Thyroid gland (tissue), 4 donors: ENCODE results near the gene PSKH1.

Source experiments
- POLR2A ChIP-seq, 2 donors: fragments of 450-650 bp; IDR thresholded peaks; one replicate each; pipeline ENCODE4 v1.6.1; 2017; ENCODE audit warnings: antibody characterized with exemption in 2 of 2, mild to moderate bottlenecking in 2 of 2, moderate library complexity in 1 of 2
- TF ChIP-seq, protein P1 (sequence below), 6 experiments: fragments of 200-600 bp in 3 of 6; fragments of 450-650 bp in 3 of 6; sonication (generic) in 3 of 6; IDR thresholded peaks; one replicate each; pipeline ENCODE4 v1.5.1; 2016 to 2019; ENCODE audit warnings: antibody characterized with exemption in 6 of 6, mild to moderate bottlenecking in 2 of 6, inconsistent platforms in 1 of 6, moderate library complexity in 1 of 6

DNA sequence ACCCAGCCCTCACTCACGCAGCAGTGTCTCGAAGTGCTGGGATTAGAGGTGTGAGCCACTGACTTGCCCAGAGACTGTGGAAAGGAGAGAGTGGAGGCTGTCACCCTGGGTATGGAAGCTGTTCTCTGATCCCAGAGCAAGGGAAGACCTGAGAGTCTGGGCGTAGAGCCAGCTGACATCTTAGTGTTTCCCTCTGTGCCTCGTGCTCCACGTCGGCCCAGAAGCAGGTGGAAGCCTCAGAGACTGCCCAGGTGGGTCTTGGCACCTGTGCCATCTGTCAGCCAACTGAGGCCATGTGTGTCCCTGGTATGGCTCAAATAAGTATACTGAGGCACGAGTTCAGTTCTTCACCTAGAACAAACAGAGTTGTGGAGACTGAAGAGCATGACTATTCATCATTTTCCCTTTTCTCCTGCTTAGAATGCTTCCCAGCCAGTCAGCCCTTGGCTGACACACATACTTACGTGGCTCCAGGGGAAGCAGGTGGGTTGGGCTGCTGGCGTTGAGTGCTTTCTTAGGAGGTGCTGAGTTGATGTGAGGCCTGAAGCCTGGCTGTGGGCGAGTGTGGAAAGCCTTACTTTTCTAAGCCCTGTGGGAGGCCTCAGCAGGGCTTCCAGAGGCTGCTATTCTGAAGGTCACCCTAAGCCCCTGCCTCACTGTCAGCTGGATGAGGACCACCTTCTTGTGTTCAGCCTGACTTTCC, 30.5 kb downstream of the PSKH1 start:
- no peak for TF ChIP-seq POLR2A (IDR thresholded peaks at IDR 0.05)
- TF ChIP-seq, protein P1, sequence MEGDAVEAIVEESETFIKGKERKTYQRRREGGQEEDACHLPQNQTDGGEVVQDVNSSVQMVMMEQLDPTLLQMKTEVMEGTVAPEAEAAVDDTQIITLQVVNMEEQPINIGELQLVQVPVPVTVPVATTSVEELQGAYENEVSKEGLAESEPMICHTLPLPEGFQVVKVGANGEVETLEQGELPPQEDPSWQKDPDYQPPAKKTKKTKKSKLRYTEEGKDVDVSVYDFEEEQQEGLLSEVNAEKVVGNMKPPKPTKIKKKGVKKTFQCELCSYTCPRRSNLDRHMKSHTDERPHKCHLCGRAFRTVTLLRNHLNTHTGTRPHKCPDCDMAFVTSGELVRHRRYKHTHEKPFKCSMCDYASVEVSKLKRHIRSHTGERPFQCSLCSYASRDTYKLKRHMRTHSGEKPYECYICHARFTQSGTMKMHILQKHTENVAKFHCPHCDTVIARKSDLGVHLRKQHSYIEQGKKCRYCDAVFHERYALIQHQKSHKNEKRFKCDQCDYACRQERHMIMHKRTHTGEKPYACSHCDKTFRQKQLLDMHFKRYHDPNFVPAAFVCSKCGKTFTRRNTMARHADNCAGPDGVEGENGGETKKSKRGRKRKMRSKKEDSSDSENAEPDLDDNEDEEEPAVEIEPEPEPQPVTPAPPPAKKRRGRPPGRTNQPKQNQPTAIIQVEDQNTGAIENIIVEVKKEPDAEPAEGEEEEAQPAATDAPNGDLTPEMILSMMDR (IDR thresholded peaks at IDR 0.05): no peak
